ENCODE results near the gene DCAF5.

Gene DCAF5

DNA sequence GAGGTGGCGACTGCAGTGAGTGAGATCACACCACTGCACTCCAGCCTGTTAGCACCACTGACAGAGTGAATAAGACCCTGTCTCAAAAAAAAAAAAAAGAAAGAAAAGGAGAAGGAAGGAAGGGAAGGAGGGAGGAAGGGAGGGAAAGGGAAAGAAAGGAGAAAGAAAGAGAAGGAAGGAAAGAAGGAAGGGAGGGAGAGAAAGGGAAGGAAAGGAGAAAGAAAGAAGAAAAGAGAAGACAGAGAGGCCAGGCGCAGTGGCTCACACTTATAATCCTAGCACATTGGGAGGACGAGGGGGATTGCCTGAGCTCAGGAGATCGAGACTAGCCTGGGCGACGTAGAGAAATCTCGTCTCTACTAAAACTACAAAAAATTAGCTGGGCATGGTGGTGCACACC lies 13.2 kb downstream of the DCAF5 start:
- no peak for DNase-seq

DNA sequence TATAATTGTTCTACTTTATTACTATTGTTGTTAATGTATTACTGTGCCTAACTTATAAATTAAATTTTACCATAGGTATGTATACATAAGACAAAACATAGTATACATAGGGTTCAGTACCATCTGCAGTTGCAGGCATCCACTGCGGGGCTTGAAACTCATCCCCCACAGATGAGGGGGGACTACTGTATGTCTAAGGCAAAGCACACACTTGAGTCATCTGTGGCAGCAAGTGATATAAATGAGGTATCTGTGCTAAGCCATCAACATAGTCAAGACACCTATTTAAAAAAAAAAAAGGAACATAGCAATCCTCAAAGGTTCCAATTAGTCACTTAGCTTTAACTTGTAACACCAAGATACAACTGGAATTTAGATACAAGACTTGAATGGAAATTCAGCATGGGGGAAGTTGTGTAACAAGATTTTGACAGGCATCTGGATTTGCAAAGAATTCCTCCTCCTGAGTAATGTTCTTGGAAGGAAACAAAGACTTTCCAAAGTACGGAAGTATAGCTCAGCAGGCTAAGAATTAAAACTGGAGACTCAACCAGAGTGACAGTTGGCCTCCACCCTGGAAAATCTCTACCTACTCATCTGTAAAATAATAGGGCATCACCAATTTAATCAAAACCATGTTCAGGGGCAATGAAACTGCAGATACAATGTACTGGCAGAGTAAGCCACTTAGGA lies 14.9 kb downstream of the DCAF5 start:
- DNase-seq = no peak

- DNase-seq = no peak
Observed at GRCh38 chr14:69137416-69137815, 15.5 kb downstream of the DCAF5 start.

GRCh38 chr14:69135133-69135532 lies 17.8 kb downstream of the DCAF5 start:
- no peak for DNase-seq

DNA sequence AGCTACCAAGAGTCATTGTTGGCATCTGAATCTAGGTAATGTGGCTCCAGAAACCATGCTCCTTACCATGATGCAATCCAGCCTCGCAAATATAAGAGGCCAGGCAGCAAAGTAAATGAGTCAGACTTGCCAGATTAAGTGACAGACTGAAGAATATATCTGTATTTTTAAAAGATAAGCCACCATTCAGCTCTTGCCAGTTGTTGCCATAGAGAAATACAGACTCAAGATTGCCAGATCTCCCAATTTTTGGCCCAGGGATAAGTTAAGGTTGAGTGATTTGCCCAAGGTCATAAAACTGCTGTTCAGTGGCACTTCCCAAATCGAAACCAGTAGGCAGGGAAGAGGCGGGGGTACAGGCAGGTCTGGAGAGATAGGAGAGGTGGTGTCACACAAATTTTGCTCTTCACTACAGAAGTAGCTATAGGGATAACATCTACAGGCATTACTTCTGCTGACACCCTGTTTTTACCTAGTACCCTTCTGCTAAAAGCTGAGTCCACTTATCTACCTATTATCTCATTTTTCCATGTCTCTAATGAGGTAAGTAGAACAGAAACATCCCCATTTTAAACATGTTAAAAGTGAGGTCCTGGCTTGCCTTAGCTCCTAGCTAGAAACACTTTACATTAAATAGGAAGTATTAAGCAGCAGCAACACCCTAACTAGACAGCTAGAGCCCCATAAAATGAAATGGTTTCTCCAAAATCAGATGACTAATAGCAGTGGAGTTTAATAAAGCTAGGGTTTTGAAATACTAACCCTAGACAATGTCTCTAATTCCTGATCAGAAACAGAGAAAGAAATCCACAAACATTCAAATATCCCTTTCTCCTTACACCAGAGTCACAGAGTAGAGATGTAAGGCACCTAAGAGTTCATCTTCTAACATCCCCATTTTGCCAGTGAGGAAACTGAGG lies 19.5 kb downstream of the DCAF5 start:
- DNase-seq = no peak

GRCh38 chr14:69132513-69133181 lies 20.3 kb downstream of the DCAF5 start:
- no peak for DNase-seq

DNA sequence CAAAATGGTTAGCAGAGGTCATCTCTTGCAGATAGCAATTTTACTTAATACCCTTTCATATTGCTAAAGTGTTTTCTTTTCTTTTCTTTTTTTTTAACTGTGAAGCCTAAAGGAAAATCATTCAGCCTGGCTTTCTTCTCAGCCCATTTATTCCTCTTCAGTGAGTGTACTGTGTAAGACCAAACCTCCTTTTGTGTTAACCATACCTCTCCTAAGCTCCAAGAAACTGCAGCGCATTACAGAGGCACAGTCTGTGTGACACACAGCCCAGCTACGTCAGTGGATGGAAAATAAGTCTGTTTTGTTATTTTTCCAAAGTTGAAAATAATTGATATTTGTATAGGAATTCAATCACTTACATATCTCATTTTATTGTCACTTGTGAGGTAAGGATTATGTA lies 21.7 kb downstream of the DCAF5 start:
- no peak for DNase-seq

GRCh38 chr14:69129264-69129880 lies 23.5 kb downstream of the DCAF5 start:
- DNase-seq = no peak

DNA sequence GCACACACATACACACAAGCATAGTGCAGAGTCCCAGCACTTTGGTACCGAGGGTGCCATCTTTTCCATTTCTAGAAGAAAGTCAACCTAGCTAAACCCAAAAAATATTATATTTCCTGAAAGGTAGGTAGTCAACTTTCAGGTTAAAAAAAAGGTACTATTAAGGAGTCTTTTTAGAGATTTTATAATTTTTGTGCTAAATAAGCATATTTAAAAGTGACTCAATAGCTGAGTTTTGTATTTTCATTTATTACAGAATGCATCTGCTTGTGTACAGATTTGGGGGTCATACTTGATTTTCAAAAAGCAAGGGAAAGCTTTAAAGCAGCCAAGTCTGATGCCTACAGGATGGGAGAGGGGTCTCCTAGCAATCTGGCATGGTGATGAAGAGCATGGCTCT lies 34.6 kb downstream of the DCAF5 start:
- DNase-seq = no peak

GRCh38 chr14:69117020-69117767 lies 35.7 kb downstream of the DCAF5 start:
- no peak for DNase-seq

- no peak for DNase-seq
Observed at GRCh38 chr14:69115407-69116185, 37.3 kb downstream of the DCAF5 start.

DNA sequence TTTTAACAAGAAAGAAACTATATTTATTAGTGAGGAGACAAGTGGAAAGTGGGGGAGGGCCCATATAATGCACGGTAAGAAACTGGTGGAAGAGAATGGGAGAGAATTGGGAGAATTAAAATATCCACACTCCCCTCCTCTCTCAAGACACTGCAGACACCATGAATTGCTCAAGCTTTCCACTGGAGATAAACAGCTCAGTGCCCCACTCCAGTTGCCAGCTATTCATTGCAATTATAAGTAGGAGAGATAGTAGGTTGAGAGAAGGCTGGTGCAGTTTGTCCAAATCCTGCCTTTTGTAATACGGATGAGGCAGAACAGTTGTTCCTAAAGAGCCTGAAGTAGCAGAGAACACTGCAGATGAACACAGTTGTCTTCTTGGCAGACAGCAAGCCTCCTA lies 38.2 kb downstream of the DCAF5 start:
- no peak for DNase-seq

GRCh38 chr14:69108358-69108757 lies 44.6 kb downstream of the DCAF5 start:
- DNase-seq = no peak

- no peak for DNase-seq
Observed at GRCh38 chr14:69107407-69108003, 45.4 kb downstream of the DCAF5 start.

- DNase-seq = no peak
Observed at GRCh38 chr14:69106451-69106850, 46.5 kb downstream of the DCAF5 start.

DNA sequence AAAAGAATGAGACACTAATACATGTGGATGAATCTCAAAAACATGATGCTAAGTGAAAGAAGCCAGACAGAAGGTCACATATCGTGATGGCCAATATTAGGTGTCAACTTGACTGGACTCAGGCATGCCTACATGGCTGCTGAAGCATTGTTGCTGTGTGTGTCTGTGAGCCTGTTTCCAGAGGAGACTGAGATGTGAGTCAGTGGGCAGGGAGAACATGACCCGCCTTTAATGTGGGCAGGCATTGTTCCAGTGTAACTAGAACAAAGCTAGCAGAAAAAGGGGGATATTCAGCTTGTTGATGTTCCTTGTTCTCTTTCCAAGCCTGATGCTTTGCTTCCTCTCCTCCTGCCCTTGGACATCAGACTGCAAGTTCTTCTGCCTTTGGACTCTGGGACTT lies 47.6 kb downstream of the DCAF5 start:
- no peak for DNase-seq

GRCh38 chr14:69101331-69101826 lies 51.5 kb downstream of the DCAF5 start:
- DNase-seq = no peak

DNA sequence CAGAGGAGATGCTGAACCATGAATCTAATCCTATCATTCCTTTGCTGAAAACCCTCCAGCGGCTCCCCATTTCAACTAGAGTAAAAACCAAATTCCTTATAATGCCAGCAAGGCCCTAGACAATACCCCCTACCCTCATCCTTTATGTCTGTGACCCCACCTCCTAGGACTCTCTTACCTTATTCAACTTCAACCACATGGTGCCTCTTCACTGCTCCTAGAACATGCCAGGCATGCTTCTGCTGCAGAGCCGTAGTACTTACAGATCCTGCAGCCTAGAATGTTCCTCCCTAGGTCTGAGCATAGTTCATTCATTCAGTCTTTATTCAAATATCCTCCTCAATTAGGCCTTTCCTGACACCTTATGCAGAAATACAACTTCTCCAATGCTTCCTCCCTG lies 54.9 kb downstream of the DCAF5 start:
- DNase-seq = no peak

DNA sequence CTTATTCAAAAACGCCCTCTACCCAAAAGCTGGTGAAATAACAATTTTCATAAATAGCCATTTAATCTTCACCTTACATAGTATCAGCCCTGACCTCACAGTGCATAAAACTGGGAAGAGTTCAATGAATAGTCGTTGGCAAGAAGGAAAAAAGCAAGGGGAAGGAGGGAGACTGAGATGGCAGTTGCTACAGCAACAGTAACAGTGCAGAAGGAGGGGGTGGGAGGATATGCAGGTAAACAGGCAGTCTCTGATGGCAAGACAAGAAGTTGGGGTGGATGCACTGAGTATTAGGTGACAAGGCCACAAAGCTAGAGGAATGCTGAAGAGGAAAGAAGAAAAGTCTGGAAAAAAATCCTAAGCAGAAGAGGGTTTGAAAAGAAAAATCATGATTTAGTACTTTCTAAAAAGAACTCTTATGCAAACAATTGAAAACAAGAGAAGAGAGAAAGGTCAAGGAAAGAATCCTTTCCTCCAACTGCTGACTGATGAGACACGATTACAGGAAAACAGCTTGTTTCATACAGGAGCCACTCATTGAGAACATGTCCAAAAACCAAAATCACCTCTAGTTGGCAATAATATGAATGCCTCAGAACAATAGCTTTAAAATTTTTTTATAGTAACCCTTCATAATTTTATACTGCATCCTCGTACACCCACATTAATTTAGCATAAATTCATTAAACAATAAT lies 56.0 kb downstream of the DCAF5 start:
- DNase-seq = no peak

GRCh38 chr14:69096246-69096645 lies 56.7 kb downstream of the DCAF5 start:
- DNase-seq = no peak
